ENCODE results near the gene ACADVL.
A peak's percentile ranks its signal among the peaks of the same experiment; 100 is the strongest.

Gene ACADVL

DNA sequence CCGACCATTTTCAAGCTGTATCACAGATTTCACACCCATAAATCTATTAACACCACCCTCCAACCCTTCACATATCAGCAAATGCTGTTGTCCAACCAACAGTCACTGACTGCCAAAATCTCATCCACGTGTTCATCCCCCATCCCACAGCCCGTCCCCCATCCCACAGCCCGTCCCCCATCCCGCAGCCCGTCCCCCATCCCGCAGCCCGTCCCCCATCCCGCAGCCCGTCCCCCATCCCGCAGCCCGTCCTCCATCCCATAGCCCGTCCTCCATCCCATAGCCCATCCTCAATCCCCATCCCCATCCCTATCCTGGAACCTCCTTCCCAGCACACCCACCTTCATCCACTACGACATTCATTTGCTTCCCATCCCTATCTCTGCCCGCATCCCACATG lies 14.2 kb upstream of the ACADVL start:
- TF ChIP-seq, protein P1, sequence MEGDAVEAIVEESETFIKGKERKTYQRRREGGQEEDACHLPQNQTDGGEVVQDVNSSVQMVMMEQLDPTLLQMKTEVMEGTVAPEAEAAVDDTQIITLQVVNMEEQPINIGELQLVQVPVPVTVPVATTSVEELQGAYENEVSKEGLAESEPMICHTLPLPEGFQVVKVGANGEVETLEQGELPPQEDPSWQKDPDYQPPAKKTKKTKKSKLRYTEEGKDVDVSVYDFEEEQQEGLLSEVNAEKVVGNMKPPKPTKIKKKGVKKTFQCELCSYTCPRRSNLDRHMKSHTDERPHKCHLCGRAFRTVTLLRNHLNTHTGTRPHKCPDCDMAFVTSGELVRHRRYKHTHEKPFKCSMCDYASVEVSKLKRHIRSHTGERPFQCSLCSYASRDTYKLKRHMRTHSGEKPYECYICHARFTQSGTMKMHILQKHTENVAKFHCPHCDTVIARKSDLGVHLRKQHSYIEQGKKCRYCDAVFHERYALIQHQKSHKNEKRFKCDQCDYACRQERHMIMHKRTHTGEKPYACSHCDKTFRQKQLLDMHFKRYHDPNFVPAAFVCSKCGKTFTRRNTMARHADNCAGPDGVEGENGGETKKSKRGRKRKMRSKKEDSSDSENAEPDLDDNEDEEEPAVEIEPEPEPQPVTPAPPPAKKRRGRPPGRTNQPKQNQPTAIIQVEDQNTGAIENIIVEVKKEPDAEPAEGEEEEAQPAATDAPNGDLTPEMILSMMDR (IDR thresholded peaks at IDR 0.05; ENCODE audit: insufficient read depth, low read depth, low read length, missing control alignments): no peak
- DNase-seq (ENCODE audit: low read depth): no peak
- peak overlapping the region; percentile 45 for H3K4me3 ChIP-seq (ENCODE audit: low read length)

DNA sequence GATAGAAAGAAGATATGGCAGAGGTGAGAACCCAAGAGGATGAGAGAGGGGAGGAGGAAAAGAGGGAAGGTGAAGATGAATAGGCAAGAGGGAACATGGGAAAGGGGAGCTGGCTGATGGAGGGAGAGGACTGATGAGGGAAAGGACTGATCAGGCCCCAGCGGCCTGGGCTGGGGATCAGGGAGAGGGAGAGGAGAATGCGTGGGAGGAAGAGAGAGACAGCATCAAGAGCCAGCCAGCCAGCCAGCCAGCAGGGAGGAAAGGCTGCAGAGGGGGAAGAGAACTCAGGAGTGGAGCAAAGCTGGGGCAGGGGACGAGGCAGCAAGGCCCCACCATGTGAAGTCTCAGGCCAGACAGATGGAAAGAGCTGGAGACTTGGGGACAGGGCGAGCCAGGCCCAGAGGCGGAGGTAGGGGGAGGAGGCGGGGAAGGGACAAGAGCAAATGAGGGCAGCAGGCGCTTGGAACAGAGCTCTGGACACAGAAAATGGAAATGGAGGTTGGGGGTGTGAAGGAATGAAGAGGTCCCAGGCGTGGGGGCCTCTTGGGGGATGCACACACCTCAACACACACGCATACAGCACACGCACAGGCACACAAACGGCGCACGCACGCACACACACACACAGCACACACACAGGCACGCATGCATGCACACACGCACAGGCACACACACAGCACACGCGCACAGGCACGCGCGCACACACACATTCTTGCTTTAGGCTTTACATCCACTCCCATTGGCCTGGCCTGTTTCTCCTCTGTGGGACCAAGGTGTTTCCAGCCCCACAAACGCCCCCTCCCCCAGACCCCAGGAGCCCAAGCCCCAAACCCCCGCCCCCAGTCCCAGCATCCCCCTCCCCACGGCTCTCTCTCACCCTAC lies 12.4 kb upstream of the ACADVL start:
- H3K4me3 ChIP-seq (ENCODE audit: low read length): no peak overlapping the region
- no peak for DNase-seq (ENCODE audit: low read depth)
- TF ChIP-seq, protein P1 (IDR thresholded peaks at IDR 0.05; ENCODE audit: insufficient read depth, low read depth, low read length, missing control alignments): no peak

DNA sequence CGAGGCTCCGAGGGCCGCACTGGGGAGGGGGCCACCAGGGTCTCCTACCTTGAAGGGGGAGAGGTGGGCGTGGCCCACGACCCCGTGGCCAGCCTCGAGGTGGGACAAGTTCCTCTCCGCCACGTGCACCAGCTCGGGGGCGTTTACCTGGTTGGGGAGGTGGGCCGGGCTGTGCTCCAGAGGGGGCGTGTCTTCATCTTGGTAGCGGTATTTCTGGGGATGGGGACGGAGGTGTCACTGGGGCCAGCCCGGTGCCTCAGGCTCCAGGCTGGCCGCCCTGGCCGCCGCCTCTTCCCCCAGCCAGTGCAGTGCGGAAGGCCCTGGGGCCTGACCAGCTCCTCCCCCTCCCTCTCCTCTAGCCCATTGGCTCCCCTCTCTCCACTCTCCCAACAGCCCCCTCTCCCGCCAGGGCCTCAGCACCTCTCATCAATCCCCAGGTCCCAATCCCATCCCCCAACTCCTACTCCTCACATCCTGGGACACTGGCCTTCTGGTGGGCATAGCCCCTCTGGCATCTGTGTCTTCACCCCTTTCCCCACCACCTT lies 11.6 kb upstream of the ACADVL start:
- DNase-seq (ENCODE audit: low read depth): no peak
- TF ChIP-seq, protein P1 (IDR thresholded peaks at IDR 0.05; ENCODE audit: insufficient read depth, low read depth, low read length, missing control alignments): no peak
- no peak overlapping the region for H3K4me3 ChIP-seq (ENCODE audit: low read length)

DNA sequence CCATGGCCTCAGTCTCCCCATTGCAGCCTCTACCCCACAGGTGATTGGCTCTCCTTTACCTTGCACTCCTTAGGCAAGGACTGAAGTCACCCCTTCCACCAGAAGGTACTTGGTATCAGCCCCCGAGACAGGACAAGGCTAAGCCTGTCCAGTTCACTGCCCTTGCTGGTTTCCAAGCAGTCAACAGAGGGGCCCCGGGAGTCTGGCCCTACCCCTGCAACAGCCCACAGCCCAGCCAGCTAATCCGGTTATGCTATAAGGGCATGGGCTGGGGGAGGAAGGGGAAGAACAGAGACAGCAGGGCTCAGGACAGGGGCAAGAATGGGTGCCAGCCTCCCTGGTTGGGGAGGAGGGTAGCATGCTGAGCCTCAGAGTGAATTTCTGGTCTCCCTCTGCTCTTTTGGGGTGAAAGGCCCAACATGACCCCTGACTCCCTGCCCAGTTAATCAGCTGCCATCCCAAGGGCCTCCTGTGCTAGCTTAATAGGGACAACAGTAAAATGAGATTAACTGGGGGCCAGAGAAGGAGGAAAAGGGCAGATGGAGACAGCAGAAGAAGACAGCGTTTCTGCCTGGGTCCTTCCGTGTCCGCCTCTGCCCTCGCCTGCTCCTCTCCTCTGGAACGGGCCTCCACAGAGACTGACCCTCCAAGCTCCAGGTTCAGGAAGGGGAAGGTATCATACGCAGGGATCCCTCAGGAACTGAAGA lies 10.8 kb upstream of the ACADVL start:
- no peak overlapping the region for H3K4me3 ChIP-seq (ENCODE audit: low read length)
- no peak for DNase-seq (ENCODE audit: low read depth)
- TF ChIP-seq, protein P1 (IDR thresholded peaks at IDR 0.05; ENCODE audit: insufficient read depth, low read depth, low read length, missing control alignments): no peak

DNA sequence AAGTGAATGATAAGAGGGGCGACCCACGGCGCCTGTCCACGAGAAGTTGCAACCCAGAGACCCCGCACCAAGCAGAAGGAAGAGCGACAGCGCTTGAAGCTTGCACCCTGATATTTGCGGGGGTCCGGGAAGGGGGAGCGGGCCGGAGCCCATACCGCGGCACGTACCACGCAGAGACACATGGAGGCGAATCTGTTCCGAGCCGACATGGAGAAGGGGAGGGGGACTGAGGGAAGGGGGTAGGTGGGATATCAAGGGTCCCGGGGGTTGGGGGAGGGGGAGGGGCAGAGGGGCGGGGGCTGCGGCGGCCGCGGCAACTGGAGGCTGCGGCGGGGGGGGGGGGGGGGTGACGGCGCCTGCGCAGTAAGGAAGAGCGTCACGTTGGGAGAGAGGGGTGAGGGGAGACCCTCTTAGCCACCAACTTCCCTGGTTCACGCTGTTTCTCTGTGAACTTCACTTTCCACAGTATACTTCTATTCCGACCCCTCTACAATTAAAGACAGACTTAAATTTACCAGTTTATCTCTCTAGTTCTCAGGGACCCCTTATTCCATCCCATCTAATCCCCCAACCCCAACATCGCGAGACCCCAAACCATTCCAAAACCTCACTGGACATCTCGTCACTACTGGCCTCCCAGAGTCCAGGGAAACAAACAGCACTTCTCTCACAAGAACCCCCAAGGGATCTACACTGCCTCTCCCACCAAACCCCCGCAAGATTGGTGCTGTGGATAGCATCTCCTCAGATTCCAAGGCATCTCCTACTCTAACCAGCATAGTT lies 8.1 kb upstream of the ACADVL start:
- no peak for DNase-seq (ENCODE audit: low read depth)
- peak overlapping the region; percentile 33 for H3K4me3 ChIP-seq (ENCODE audit: low read length)
- TF ChIP-seq, protein P1 (IDR thresholded peaks at IDR 0.05; ENCODE audit: insufficient read depth, low read depth, low read length, missing control alignments): no peak

DNA sequence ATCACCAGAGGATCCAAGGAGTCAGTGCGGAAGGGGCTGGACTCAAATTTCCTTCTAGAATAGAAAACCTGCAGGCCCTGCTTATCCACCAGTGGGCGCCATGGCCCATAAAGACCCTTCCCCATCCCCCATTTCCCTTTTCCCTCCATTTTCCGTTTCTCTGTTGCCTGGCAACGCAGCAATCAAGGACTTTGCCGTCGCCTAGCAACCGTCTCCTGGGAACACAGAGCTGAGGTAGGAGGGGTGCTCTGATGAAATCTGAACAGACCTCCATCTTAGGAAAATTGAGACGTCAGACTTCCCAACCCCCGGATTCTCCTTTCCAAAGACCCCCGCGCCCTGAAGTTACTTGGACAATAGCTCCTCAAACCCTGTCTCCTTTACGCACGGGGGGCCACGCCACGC lies 5.8 kb upstream of the ACADVL start:
- DNase-seq (ENCODE audit: low read depth): peak; percentile 75
- peak overlapping the region; percentile 55 for H3K4me3 ChIP-seq (ENCODE audit: low read length)
- TF ChIP-seq, protein P1 (IDR thresholded peaks at IDR 0.05; ENCODE audit: insufficient read depth, low read depth, low read length, missing control alignments): peak; percentile 39

Measured in epithelial cell of esophagus (primary cell).